ENCODE results near the gene TMEM97. TPM values are rescaled to one million over a fixed set of nuclear protein-coding genes. Genes with fewer than 3 reads are reported as not detected.

TMEM97 gene
- total RNA-seq, 2 experiments from 2014 or later, result 18.8 to 20.9 TPM

DNA sequence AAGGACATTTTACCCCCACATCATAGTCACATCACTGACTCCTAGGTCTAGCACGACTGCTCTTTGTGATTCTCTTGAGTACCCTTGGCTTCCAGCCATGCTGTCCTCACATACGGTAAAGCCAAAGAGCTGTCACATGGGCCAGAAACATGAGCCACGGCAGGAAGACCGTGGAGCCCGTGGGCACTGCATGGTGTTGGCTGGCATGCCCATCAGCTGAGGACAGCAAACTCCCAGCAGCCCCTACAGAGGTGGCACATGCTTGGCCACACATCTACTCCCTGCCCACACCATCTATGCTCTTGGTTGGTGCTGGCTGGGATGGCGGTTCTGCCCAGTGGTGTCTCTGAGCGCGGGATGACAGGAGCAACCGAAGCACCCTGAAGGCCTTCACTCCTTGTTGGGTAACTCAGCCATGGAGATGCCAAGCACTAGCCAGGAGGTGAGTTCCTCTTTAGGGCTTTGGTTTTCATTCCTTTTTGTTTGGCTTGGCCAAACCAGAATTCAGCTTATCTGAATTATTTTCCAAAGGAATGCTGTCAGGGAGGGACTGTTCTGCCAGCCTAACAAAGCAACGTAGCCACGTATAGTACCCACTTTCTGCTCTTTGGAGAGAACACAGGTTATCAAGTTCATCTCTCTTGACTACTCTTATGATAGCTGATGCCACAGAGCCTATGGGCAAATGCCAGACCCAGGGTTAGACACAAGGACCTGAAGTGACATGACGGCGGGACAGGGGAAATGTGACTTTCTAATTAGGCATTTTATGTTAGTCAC, 26.6 kb downstream of the TMEM97 start:
- Mint-ChIP-seq H3K4me3 (no peak overlapping the region), H3K27ac (no peak overlapping the region), H3K27me3 (no peaks in the 10 kb centered on the region), H3K9me3 (no peaks in the 10 kb centered on the region), H3K4me1 (no peaks in the 10 kb centered on the region), H3K36me3 (peaks cover 5% of the 10 kb centered on the region)
- POLR2A ChIA-PET, result interaction anchor here (1.4 kb wide), 1 partner anchor 10 kb away, joined by 3 read pairs; the partner anchor contains the start of genes IFT20 and TNFAIP1
- ATAC-seq (ENCODE audit: low read depth) (no peak), DNase-seq (no peak)

GRCh38 chr17:28346199-28346580, 27.2 kb downstream of the TMEM97 start:
- Mint-ChIP-seq H3K4me3 (no peak overlapping the region), H3K9me3 (no peaks in the 10 kb centered on the region), H3K4me1 (no peaks in the 10 kb centered on the region), H3K27ac (no peak overlapping the region), H3K27me3 (no peaks in the 10 kb centered on the region), H3K36me3 (peaks cover 5% of the 10 kb centered on the region)
- ATAC-seq (ENCODE audit: low read depth) (no peak), DNase-seq (no peak)
- POLR2A ChIA-PET, result interaction anchor here (1.4 kb wide), 1 partner anchor 11 kb away, joined by 3 read pairs; the partner anchor contains the start of genes IFT20 and TNFAIP1

GRCh38 chr17:28346746-28347246, 27.8 kb downstream of the TMEM97 start:
- Mint-ChIP-seq H3K27me3 (no peaks in the 10 kb centered on the region), H3K27ac (no peak overlapping the region), H3K36me3 (peaks cover 6% of the 10 kb centered on the region), H3K9me3 (no peaks in the 10 kb centered on the region), H3K4me1 (no peaks in the 10 kb centered on the region), H3K4me3 (no peak overlapping the region)
- POLR2A ChIA-PET, result interaction anchor here (1.0 to 1.7 kb wide), 2 partner anchors 10 to 11 kb away, joined by 4 to 8 read pairs; partner anchors contain the start of genes IFT20, POLDIP2 and TNFAIP1
- ATAC-seq (ENCODE audit: low read depth), result no peak
- DNase-seq, result no peak

- Mint-ChIP-seq H3K9me3 (no peaks in the 10 kb centered on the region), H3K27me3 (no peaks in the 10 kb centered on the region), H3K4me1 (no peaks in the 10 kb centered on the region), H3K4me3 (no peak overlapping the region), H3K27ac (no peak overlapping the region), H3K36me3 (peaks cover 6% of the 10 kb centered on the region)
- POLR2A ChIA-PET, result interaction anchor here (1.0 to 1.7 kb wide), 3 partner anchors 10 to 12 kb away, joined by 4 to 8 read pairs (median 5); partner anchors contain the start of genes IFT20, POLDIP2 and TNFAIP1
- DNase-seq, result no peak
- ATAC-seq (ENCODE audit: low read depth), result no peak
Observed at GRCh38 chr17:28347261-28347891, 28.4 kb downstream of the TMEM97 start.

- POLR2A ChIA-PET, result interaction anchor here (1.7 kb wide), 1 partner anchor 8 kb away, joined by 5 read pairs; the partner anchor contains the start of gene POLDIP2
- Mint-ChIP-seq H3K27ac (no peak overlapping the region), H3K36me3 (peaks cover 10% of the 10 kb centered on the region), H3K4me3 (no peak overlapping the region), H3K9me3 (no peaks in the 10 kb centered on the region), H3K4me1 (no peaks in the 10 kb centered on the region), H3K27me3 (no peaks in the 10 kb centered on the region)
- no peak for DNase-seq
- ATAC-seq (ENCODE audit: low read depth), result no peak
Observed at GRCh38 chr17:28348979-28349378, 30.0 kb downstream of the TMEM97 start.

DNA sequence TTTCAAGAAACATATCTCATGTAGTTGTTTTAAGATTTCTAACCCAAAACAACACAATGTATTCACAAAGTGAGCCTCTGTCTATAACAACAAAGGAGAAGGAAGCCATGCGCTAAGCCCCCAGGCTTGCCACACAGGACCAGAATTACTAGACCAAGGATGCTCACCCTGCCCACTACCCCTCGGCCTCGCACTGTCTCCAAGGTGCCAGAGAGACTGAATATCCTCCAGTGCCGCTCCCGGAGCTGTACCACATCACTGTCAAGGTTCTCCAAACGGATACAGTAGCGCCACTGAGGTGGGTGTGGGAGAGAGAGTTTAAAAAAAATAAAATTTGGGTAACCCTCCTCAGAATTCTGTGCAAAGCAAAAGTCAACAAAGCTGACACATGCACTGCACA, 31.3 kb downstream of the TMEM97 start:
- Mint-ChIP-seq H3K4me1 (no peaks in the 10 kb centered on the region), H3K36me3 (peaks cover 9% of the 10 kb centered on the region), H3K27ac (no peak overlapping the region), H3K4me3 (no peak overlapping the region), H3K9me3 (no peaks in the 10 kb centered on the region), H3K27me3 (no peaks in the 10 kb centered on the region)
- DNase-seq (no peak), ATAC-seq (ENCODE audit: low read depth) (no peak)
- POLR2A ChIA-PET, result no interaction called here

GRCh38 chr17:28357061-28357900, 38.3 kb downstream of the TMEM97 start, which contains the start of gene POLDIP2:
POLDIP2 (minus strand) TSS chr17:28357527; CDS start chr17:28357448, 79 bp downstream.
- peak within 1 kb of the TSS; percentile 94 for H3K4me3 Mint-ChIP-seq
- H3K9me3 Mint-ChIP-seq, result no peaks in the 10 kb centered on the region
- ATAC-seq (ENCODE audit: low read depth) (peak; percentile 99), DNase-seq (peak; percentile 97)
- peaks cover 19% of the 10 kb centered on the region for H3K4me1 Mint-ChIP-seq
- H3K36me3 Mint-ChIP-seq, result peaks cover 6% of the 10 kb centered on the region
- POLR2A ChIA-PET, result interaction anchor here (0.6 to 4.4 kb wide), 18 partner anchors 9 to 549 kb away, joined by 3 to 75 read pairs (median 4); partner anchors contain the start of genes IFT20, SARM1, SDF2 and SUPT6H
- peak within 1 kb of the TSS; percentile 93 for H3K27ac Mint-ChIP-seq
- no peaks in the 10 kb centered on the region for H3K27me3 Mint-ChIP-seq

DNA sequence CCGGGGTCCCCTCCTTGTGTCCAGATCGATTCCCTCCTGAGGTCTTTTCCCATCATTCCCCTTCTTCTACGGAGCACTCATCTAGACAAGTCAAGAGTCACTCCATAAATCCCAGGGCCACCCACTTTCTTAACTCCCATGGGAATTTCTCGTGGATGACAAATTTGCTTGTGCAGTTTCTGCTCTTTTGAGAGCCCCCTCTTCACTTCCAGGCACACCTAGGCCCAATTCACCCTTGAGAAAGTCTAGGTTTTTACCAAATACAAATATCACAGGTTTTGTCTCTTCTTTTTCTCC, 38.8 kb downstream of the TMEM97 start:
- DNase-seq, result no peak
- H3K27ac Mint-ChIP-seq, result peak overlapping the region; percentile 93
- peaks cover 4% of the 10 kb centered on the region for H3K36me3 Mint-ChIP-seq
- no peaks in the 10 kb centered on the region for H3K9me3 Mint-ChIP-seq
- POLR2A ChIA-PET, result interaction anchor here (0.6 to 4.4 kb wide), 17 partner anchors 9 to 550 kb away, joined by 3 to 75 read pairs (median 5); partner anchors contain the start of genes IFT20, SARM1, SDF2 and SUPT6H
- H3K4me1 Mint-ChIP-seq, result peaks cover 19% of the 10 kb centered on the region
- ATAC-seq (ENCODE audit: low read depth), result no peak
- peak overlapping the region; percentile 94 for H3K4me3 Mint-ChIP-seq
- no peaks in the 10 kb centered on the region for H3K27me3 Mint-ChIP-seq

- Mint-ChIP-seq H3K36me3 (no peaks in the 10 kb centered on the region), H3K27ac (no peak overlapping the region), H3K4me1 (peaks cover 5% of the 10 kb centered on the region), H3K9me3 (no peaks in the 10 kb centered on the region), H3K4me3 (no peak overlapping the region), H3K27me3 (no peaks in the 10 kb centered on the region)
- DNase-seq, result no peak
- POLR2A ChIA-PET, result no interaction called here
- ATAC-seq (ENCODE audit: low read depth), result no peak
Observed at GRCh38 chr17:28363186-28363585, 44.2 kb downstream of the TMEM97 start.

GRCh38 chr17:28363776-28364650, 45.0 kb downstream of the TMEM97 start:
- Mint-ChIP-seq H3K27ac (no peak overlapping the region), H3K9me3 (no peaks in the 10 kb centered on the region), H3K4me1 (no peaks in the 10 kb centered on the region), H3K4me3 (no peak overlapping the region), H3K27me3 (no peaks in the 10 kb centered on the region), H3K36me3 (no peaks in the 10 kb centered on the region)
- no peak for DNase-seq
- POLR2A ChIA-PET, result no interaction called here
- no peak for ATAC-seq (ENCODE audit: low read depth)

DNA sequence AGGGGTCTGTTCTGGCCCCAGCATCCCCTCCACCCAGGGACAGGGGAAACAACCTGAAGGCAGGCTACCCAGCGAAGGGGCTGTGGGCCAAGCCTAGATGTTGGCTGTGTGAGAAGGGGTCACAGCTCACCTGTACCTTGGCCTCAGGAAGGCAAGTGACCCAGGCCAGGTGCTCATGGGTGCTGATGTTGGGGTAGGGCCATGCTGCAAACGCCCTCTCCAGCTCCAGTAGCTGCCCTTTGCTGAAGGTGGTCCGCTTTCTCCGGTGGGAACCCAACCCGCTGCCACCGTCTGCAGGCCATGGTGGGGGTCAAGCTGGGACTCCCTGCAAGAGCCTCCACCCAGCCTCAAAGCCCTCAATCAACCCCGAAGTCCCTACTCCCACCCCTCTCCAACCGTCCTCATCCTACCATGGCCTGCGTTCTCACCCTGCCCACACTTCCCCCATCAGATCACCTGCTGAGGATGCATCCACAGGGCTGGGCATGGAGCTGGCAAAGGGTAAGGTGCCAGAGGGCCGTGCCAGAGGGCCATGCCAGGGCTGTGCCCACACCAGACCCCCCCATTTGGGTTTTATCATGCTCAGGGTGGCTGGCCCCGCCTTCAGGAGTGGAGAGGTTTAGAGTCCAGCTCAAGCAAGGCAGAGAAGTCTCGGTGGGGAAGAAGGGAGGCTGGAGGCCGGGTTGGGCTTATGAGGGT, 45.8 kb downstream of the TMEM97 start, which contains the start of gene SEBOX:
Gene SEBOX (minus strand): TSS at position 535 of the 699 bp plus-strand sequence. CDS start 48 bp downstream, at position 487.
- DNase-seq (no peak), ATAC-seq (ENCODE audit: low read depth) (no peak)
- Mint-ChIP-seq H3K27me3 (no peaks in the 10 kb centered on the region), H3K36me3 (no peaks in the 10 kb centered on the region), H3K4me1 (no peaks in the 10 kb centered on the region), H3K27ac (no peak within 1 kb of the TSS), H3K4me3 (no peak within 1 kb of the TSS), H3K9me3 (no peaks in the 10 kb centered on the region)
- POLR2A ChIA-PET, result interaction anchor here (0.6 kb wide), 1 partner anchor 74 kb away, joined by 3 read pairs; no protein-coding TSS in a partner anchor

Measured in activated naive CD8-positive, alpha-beta T cell treated with anti-CD3 and anti-CD28 coated beads, Interleukin-2, amount 10 ng/mL, durations not matched to agents 7 days and 5 days (primary cell).